CD4-positive, alpha-beta T cell (primary cell): ENCODE measurements around the gene ATP5F1C. TPM values are rescaled to one million over a fixed set of nuclear protein-coding genes. Genes with fewer than 3 reads are reported as not detected.

Source experiments
- ATAC-seq: fragments of 200-7000 bp; cut with Tn5 transposase; one replicate; pipeline ENCODE4 v1.10.0; 2022; ENCODE audit warnings: mild to moderate bottlenecking; ENCODE audit not compliant: poor library complexity
- CTCF ChIA-PET: fragments of 350-600 bp; sonication (Branson Sonifier 250); formaldehyde crosslinking; loops from one replicate; lab custom pipeline; 2021; ENCODE audit warnings: antibody characterized with exemption, inconsistent platforms; lab: Charles Lee
- POLR2A ChIA-PET: fragments of 350-600 bp; sonication (Branson Sonifier 250); formaldehyde crosslinking; loops from one replicate; lab custom pipeline; 2021; ENCODE audit warnings: antibody characterized with exemption, inconsistent platforms; lab: Charles Lee
- DNase-seq, 14 experiments: peaks; one replicate each; pipeline ENCODE4 v3.0.0-alpha.2; 2013 to 2020; ENCODE audit warnings: mixed read lengths in 2 of 14
- H3K27ac ChIP-seq, 2 donors: one replicate each; pipeline versions ENCODE4 v1.5.1 to v1.7.0; 2013; ENCODE audit warnings: low read length in 2 of 2, low read depth in 1 of 2, mild to moderate bottlenecking in 1 of 2
- H3K27me3 ChIP-seq, 2 experiments: 1 replicate in 1 of 2; 2 replicates in 1 of 2; pipeline versions ENCODE4 v1.6.1 to v1.7.0; 2013; ENCODE audit warnings: low read length in 2 of 2, control low read depth in 1 of 2, mild to moderate bottlenecking in 1 of 2, moderate library complexity in 1 of 2; ENCODE audit not compliant: insufficient read depth in 2 of 2, control insufficient read depth in 1 of 2
- H3K36me3 ChIP-seq: one replicate; pipeline ENCODE4 v1.6.1; 2013; ENCODE audit warnings: low read length, control low read depth; ENCODE audit not compliant: insufficient read depth
- H3K4me1 ChIP-seq: one replicate; pipeline ENCODE4 v1.6.1; 2013; ENCODE audit warnings: low read length, control low read depth; ENCODE audit not compliant: insufficient read depth
- H3K4me3 ChIP-seq: one replicate; pipeline ENCODE4 v1.5.1; 2013; ENCODE audit warnings: mild to moderate bottlenecking, low read length, moderate library complexity
- H3K9me3 ChIP-seq, 2 experiments: 1 replicate in 1 of 2; 2 replicates in 1 of 2; pipeline versions ENCODE4 v1.6.1 to v1.7.0; 2013; ENCODE audit warnings: low read length in 2 of 2, mild to moderate bottlenecking in 2 of 2, control low read depth in 1 of 2, moderate library complexity in 1 of 2; ENCODE audit not compliant: control insufficient read depth in 1 of 2, insufficient read depth in 1 of 2
- H3K27ac Mint-ChIP-seq: one replicate; pipeline ENCODE4 v1.8.0; 2020; ENCODE audit warnings: mixed read lengths
- H3K27me3 Mint-ChIP-seq: one replicate; pipeline ENCODE4 v1.8.0; 2021; ENCODE audit warnings: mixed read lengths
- H3K36me3 Mint-ChIP-seq: one replicate; pipeline ENCODE4 v1.8.0; 2021; ENCODE audit warnings: low read depth, mixed read lengths
- H3K4me1 Mint-ChIP-seq: one replicate; pipeline ENCODE4 v1.8.0; 2021; ENCODE audit warnings: low read depth, mixed read lengths
- H3K4me3 Mint-ChIP-seq: one replicate; pipeline ENCODE4 v1.8.0; 2020; ENCODE audit warnings: mild to moderate bottlenecking, mixed read lengths
- H3K9me3 Mint-ChIP-seq: one replicate; pipeline ENCODE4 v1.8.0; 2020; ENCODE audit warnings: mixed read lengths
- intact Hi-C, 2 experiments: fragments of 100-400 bp; cut with DNase I in 1 of 2; cut with micrococcal nuclease in 1 of 2; formaldehyde crosslinking; loops; one replicate each; pipeline versions ENCODE4 v1.15.1 to v1.9.0; 2023 to 2025; cut with DNase I, micrococcal nuclease
- total RNA-seq, 174 experiments: library from RNA in 2 of 174; stranded (reverse) in 2 of 174; gene quantifications; one replicate each; pipeline ENCODE4 v1.2.3 and lab custom pipeline; 2021 to 2026
- TF ChIP-seq, protein P1 (sequence below): fragments of 200-600 bp; IDR thresholded peaks from one replicate; pipeline ENCODE4 v1.8.0; 2022; ENCODE audit warnings: antibody characterized with exemption, mild to moderate bottlenecking

The ATP5F1C gene
- total RNA-seq, 2 experiments from 2014 or later, result 111 TPM

DNA sequence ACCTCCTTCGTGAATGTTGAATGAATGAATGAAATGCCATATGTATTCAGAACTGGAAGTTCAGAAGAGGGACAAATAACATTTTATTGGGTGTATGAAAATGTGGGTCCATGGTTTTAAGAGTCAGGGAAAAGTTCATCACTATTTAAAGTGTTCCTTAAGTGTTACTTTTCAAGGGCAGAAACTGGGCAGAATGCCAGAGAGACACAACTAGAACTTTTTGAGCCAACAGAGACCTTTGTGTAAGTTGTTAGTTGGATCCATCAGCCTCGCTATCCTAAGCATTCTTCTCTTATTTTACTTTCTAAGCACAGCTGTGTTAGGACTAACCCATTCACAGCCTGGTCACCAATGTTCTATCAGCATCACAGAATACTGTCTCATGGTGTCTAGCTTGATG, 16.8 kb downstream of the ATP5F1C start:
- Mint-ChIP-seq H3K27me3 (no peaks in the 10 kb centered on the region), H3K27ac (no peak overlapping the region), H3K4me1 (no peaks in the 10 kb centered on the region), H3K9me3 (no peaks in the 10 kb centered on the region), H3K4me3 (no peak overlapping the region), H3K36me3 (peaks cover 78% of the 10 kb centered on the region)
- no peaks in the 10 kb centered on the region for H3K4me1 ChIP-seq
- H3K4me3 ChIP-seq, result no peak overlapping the region
- ATAC-seq, result no peak
- ChIA-PET POLR2A (no interaction called here), CTCF (no interaction called here)
- peaks cover 77% of the 10 kb centered on the region for H3K36me3 ChIP-seq
- no peaks in the 10 kb centered on the region for H3K9me3 ChIP-seq
- intact Hi-C loops, result no loop called here
- TF ChIP-seq, protein P1, sequence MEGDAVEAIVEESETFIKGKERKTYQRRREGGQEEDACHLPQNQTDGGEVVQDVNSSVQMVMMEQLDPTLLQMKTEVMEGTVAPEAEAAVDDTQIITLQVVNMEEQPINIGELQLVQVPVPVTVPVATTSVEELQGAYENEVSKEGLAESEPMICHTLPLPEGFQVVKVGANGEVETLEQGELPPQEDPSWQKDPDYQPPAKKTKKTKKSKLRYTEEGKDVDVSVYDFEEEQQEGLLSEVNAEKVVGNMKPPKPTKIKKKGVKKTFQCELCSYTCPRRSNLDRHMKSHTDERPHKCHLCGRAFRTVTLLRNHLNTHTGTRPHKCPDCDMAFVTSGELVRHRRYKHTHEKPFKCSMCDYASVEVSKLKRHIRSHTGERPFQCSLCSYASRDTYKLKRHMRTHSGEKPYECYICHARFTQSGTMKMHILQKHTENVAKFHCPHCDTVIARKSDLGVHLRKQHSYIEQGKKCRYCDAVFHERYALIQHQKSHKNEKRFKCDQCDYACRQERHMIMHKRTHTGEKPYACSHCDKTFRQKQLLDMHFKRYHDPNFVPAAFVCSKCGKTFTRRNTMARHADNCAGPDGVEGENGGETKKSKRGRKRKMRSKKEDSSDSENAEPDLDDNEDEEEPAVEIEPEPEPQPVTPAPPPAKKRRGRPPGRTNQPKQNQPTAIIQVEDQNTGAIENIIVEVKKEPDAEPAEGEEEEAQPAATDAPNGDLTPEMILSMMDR, result no peak
- no peak overlapping the region for H3K27ac ChIP-seq
- no peak for DNase-seq
- H3K27me3 ChIP-seq, result no peaks in the 10 kb centered on the region

DNA sequence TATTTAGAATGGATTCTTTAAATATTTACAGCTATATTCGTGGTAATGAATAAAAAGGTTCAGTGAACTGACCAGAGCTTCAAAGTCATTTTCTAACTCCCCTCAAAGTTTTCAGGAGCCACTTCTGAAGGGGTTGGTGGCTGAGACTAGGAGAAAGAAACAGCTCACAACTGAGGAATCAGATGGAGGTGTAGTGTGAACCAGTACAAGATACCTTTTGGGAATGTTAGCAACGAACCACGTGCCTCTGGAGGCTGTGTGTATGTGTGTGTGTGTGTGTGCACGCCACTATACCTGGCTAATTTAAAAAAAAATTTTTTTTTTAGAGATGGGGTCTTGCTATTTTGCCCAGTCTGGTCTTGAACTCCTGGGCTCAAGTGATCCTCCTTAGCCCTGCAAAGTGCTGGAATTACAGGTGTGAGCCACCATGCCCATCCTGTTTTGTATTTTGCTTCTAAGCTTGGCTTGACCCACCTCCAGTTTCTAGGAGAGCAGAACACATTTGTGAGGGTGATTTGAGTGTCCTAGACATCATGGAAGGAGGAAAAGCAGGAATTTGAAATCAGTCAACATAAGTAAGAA, 20.8 kb downstream of the ATP5F1C start:
- Histone ChIP-seq H3K4me3 (no peak overlapping the region), H3K27me3 (no peaks in the 10 kb centered on the region), H3K36me3 (peaks cover 41% of the 10 kb centered on the region), H3K4me1 (no peaks in the 10 kb centered on the region), H3K27ac (no peak overlapping the region), H3K9me3 (no peaks in the 10 kb centered on the region)
- Mint-ChIP-seq H3K27ac (peak overlapping the region; percentile 31), H3K36me3 (peaks cover 41% of the 10 kb centered on the region), H3K4me1 (no peaks in the 10 kb centered on the region), H3K9me3 (no peaks in the 10 kb centered on the region), H3K27me3 (no peaks in the 10 kb centered on the region), H3K4me3 (no peak overlapping the region)
- no peak for DNase-seq
- intact Hi-C loops, result no loop called here
- no peak for ATAC-seq
- ChIA-PET POLR2A (interaction anchor here (1.4 to 1.9 kb wide), 2 partner anchors 9 to 21 kb away, joined by 7 to 8 read pairs; partner anchors contain the start of genes ATP5F1C, KIN and TAF3), CTCF (no interaction called here)
- TF ChIP-seq, protein P1, result no peak

DNA sequence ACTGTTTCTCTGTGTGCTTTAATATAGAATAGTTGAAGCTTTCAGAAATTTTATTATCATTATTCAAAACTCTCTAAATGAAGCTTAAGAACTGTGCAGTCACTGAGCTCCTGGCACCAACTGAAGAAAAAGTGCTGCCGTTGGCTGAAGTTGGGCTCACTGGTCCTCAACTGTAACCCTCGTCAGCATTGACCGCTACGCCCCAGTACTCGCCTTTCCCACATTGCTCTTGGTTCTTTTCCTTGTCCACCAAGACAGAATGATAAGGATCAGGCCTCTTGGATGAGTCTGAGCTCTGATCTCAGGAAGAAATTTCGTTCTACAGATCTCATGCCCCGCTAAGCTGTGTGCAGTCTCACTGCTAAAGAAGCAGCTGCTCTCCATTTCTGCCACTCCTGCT, 22.5 kb downstream of the ATP5F1C start:
- POLR2A ChIA-PET, result no interaction called here
- peaks cover 27% of the 10 kb centered on the region for H3K36me3 Mint-ChIP-seq
- no peak overlapping the region for H3K4me3 ChIP-seq
- peaks cover 0 to 8% of the 10 kb centered on the region in 2 experiments for H3K27me3 ChIP-seq
- H3K9me3 Mint-ChIP-seq, result no peaks in the 10 kb centered on the region
- no peak overlapping the region for H3K27ac Mint-ChIP-seq
- intact Hi-C loops, result no loop called here
- TF ChIP-seq, protein P1, result no peak
- peaks cover 25% of the 10 kb centered on the region for H3K36me3 ChIP-seq
- peaks cover 5% of the 10 kb centered on the region for H3K27me3 Mint-ChIP-seq
- H3K9me3 ChIP-seq, result no peaks in the 10 kb centered on the region
- no peak overlapping the region for H3K4me3 Mint-ChIP-seq
- H3K4me1 Mint-ChIP-seq, result no peaks in the 10 kb centered on the region
- H3K4me1 ChIP-seq, result no peaks in the 10 kb centered on the region
- CTCF ChIA-PET, result no interaction called here
- ATAC-seq, result no peak
- no peak for DNase-seq
- no peak overlapping the region for H3K27ac ChIP-seq
